Neuronal stem cell (in vitro differentiated cells): Measurements from ENCODE around the gene LRRC27.
A peak's percentile ranks its signal among the peaks of the same experiment; 100 is the strongest.

Experiments used
- DNase-seq: peaks from one replicate; pipeline ENCODE4 v3.0.0-alpha.2; 2013; ENCODE audit warnings: low spot score
- H2AFZ ChIP-seq: one replicate; pipeline ENCODE4 v1.6.1; 2013; ENCODE audit warnings: mild to moderate bottlenecking, low read length, inconsistent platforms
- H2AK5ac ChIP-seq: 2 replicates; pipeline ENCODE4 v1.6.1; 2013; ENCODE audit warnings: low read depth, mild to moderate bottlenecking, inconsistent platforms, low read length, moderate library complexity, mixed read lengths
- H2BK120ac ChIP-seq: 2 replicates; pipeline ENCODE4 v1.6.1; 2013; ENCODE audit warnings: low read depth, mild to moderate bottlenecking, inconsistent platforms, low read length, moderate library complexity, mixed read lengths
- H2BK12ac ChIP-seq: one replicate; pipeline ENCODE4 v1.6.1; 2013; ENCODE audit warnings: low read length, inconsistent platforms
- H2BK15ac ChIP-seq: 2 replicates; pipeline ENCODE4 v1.6.1; 2013; ENCODE audit warnings: mild to moderate bottlenecking, low read length, inconsistent platforms, mixed read lengths
- H2BK5ac ChIP-seq: one replicate; pipeline ENCODE4 v1.6.1; 2013; ENCODE audit warnings: inconsistent platforms, mild to moderate bottlenecking, low read length, moderate library complexity
- H3K14ac ChIP-seq: one replicate; pipeline ENCODE4 v1.6.1; 2013; ENCODE audit warnings: low read length, inconsistent platforms
- H3K18ac ChIP-seq: 2 replicates; pipeline ENCODE4 v1.6.1; 2013; ENCODE audit warnings: low read length, inconsistent platforms
- H3K23ac ChIP-seq: 2 replicates; pipeline ENCODE4 v1.6.1; 2013; ENCODE audit warnings: low read depth, mild to moderate bottlenecking, mixed read lengths, low read length, inconsistent platforms; ENCODE audit not compliant: poor library complexity
- H3K27ac ChIP-seq: replicated peaks from 3 replicates; pipeline ENCODE4 v1.5.1; 2013; ENCODE audit warnings: low read length, inconsistent platforms
- H3K27me3 ChIP-seq, 3 experiments: 2 replicates each; pipeline ENCODE4 v1.6.1; 2013; ENCODE audit warnings: low read length in 3 of 3, mild to moderate bottlenecking in 2 of 3, inconsistent platforms in 1 of 3, low read depth in 1 of 3, mixed read lengths in 1 of 3, moderate library complexity in 1 of 3; ENCODE audit not compliant: control insufficient read depth in 3 of 3, insufficient read depth in 3 of 3
- H3K36me3 ChIP-seq, 2 donors: replicated peaks in 1 of 2; 2 replicates each; pipeline ENCODE4 v1.6.1; 2013; ENCODE audit warnings: low read length in 2 of 2; ENCODE audit not compliant: control insufficient read depth in 2 of 2, insufficient read depth in 2 of 2
- H3K4ac ChIP-seq: 2 replicates; pipeline ENCODE4 v1.6.1; 2013; ENCODE audit warnings: inconsistent platforms, mild to moderate bottlenecking, low read length, moderate library complexity
- H3K4me1 ChIP-seq, 2 donors: 1 replicate in 1 of 2; 2 replicates in 1 of 2; pipeline ENCODE4 v1.6.1; 2013; ENCODE audit warnings: low read length in 2 of 2, low read depth in 1 of 2; ENCODE audit not compliant: control insufficient read depth in 2 of 2, insufficient read depth in 1 of 2
- H3K4me2 ChIP-seq: one replicate; pipeline ENCODE4 v1.6.1; 2013; ENCODE audit warnings: mild to moderate bottlenecking, low read length, inconsistent platforms; ENCODE audit not compliant: insufficient read depth, poor library complexity, severe bottlenecking
- H3K4me3 ChIP-seq, 2 donors: 2 replicates each; pipeline ENCODE4 v1.5.1; 2013; ENCODE audit warnings: low read length in 2 of 2, mild to moderate bottlenecking in 2 of 2, inconsistent platforms in 1 of 2, moderate library complexity in 1 of 2
- H3K79me1 ChIP-seq: one replicate; pipeline ENCODE4 v1.6.1; 2013; ENCODE audit warnings: low read depth, mild to moderate bottlenecking, inconsistent platforms, low read length, moderate library complexity
- H3K9ac ChIP-seq: one replicate; pipeline ENCODE4 v1.6.1; 2013; ENCODE audit warnings: mild to moderate bottlenecking, low read depth, low read length, inconsistent platforms; ENCODE audit not compliant: poor library complexity
- H3K9me3 ChIP-seq, 2 donors: replicated peaks in 1 of 2; 2 replicates each; pipeline versions ENCODE3 to v1.6.1; 2013; ENCODE audit warnings: low read length in 2 of 2, mild to moderate bottlenecking in 2 of 2, inconsistent platforms in 1 of 2, low read depth in 1 of 2, mixed read lengths in 1 of 2, moderate library complexity in 1 of 2; ENCODE audit not compliant: control insufficient read depth in 2 of 2, insufficient read depth in 1 of 2
- H4K8ac ChIP-seq: one replicate; pipeline ENCODE4 v1.6.1; 2013; ENCODE audit warnings: low read depth, mild to moderate bottlenecking, inconsistent platforms, low read length, moderate library complexity
- H4K91ac ChIP-seq: one replicate; pipeline ENCODE4 v1.6.1; 2013; ENCODE audit warnings: low read length, low read depth, mild to moderate bottlenecking, inconsistent platforms; ENCODE audit not compliant: poor library complexity
- WGBS, 2 donors: extraction: QIAGEN DNeasy Blood & Tissue Kit; methylation state at CpG; one replicate each; pipeline ENCODE4 v1.1.7; 2013; ENCODE audit warnings: missing lambda C conversion rate in 2 of 2, mixed read lengths in 1 of 2; ENCODE audit not compliant: insufficient read length in 2 of 2, insufficient replicate concordance in 1 of 2; ENCODE audit errors: extremely low coverage in 2 of 2; 5-methylcytosine and 5-hydroxymethylcytosine counted together

Gene LRRC27

DNA sequence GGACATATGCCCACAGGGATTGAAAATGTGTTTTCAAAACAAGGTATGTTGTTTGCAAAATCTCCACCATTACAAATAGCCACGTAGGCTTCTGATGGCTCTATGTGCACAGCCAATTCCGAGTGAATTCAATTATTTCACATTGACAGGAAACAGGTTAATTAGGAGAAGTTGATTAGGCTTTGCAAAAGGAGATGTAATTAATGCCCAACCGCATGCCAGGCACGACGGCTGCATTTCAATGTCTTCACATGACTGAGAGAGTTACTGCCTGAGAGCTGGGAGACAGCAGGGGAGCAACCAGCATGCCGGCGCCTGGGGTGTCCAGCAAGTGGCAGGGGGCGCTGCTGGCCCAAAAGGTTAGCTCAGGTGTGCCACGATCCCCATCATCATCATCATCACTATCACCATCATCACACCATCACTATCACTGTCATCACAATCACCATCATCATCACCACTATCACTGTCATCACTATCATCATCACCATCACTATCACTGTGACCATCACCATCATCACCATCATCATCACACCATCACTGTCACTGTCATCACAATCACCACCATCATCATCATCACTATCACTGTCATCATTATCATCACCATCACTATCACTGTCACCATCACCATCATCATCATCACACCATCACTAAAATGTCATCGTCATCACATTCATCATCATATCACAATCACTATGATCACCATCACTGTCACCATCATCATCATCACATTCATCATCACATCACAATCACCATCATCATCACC lies 95.2 kb downstream of the LRRC27 start:
- Histone ChIP-seq H2BK15ac (no peak overlapping the region), H2BK12ac (no peak overlapping the region), H4K8ac (no peak overlapping the region), H3K27me3 (peaks cover 0 to 1% (median 0%) of the 10 kb centered on the region in 3 experiments), H4K91ac (no peak overlapping the region), H3K4ac (no peak overlapping the region), H3K9ac (peak overlapping the region; percentile 31), H3K18ac (no peak overlapping the region), H3K79me1 (peaks cover 7% of the 10 kb centered on the region), H3K4me1 (peaks cover 0 to 12% of the 10 kb centered on the region in 2 donors), H2BK5ac (no peak overlapping the region), H3K9me3 (peaks cover 0 to 7% of the 10 kb centered on the region in 2 donors), H3K36me3 (peaks cover 0 to 3% of the 10 kb centered on the region in 2 donors), H3K4me3 (no peak overlapping the region), H2AFZ (no peak overlapping the region), H2AK5ac (no peak overlapping the region), H2BK120ac (no peak overlapping the region), H3K14ac (no peak overlapping the region), H3K23ac (no peak overlapping the region), H3K27ac (no peak overlapping the region), H3K4me2 (no peak overlapping the region)
- no peak for DNase-seq
- 100% methylated on average over 1 of the region's 10 CpGs; no CpG with 5 or more reads in 1 of the 2 donors for WGBS, 2 donors

DNA sequence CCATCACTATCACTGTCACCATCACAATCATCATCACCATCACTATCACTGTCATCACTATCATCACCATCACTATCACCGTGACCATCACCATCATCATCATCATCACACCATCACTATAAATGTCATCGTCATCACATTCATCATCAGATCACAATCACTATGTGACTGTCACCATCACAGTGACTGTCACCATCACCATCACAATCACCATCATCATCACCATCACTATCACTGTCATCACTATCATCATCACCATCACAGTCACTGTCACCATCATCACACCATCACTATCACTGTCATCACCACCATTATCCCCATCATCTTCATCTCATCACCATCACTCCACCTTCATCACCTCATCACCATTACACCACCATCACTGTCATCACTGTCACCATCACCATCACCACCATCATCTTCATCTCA lies 96.0 kb downstream of the LRRC27 start:
- H2BK12ac ChIP-seq, result no peak overlapping the region
- no peak overlapping the region for H3K27ac ChIP-seq
- no peak overlapping the region for H2AFZ ChIP-seq
- DNase-seq, result no peak
- H4K8ac ChIP-seq, result no peak overlapping the region
- no peak overlapping the region for H4K91ac ChIP-seq
- peaks cover 7% of the 10 kb centered on the region for H3K79me1 ChIP-seq
- no peak overlapping the region for H2BK5ac ChIP-seq
- no peak overlapping the region for H3K14ac ChIP-seq
- no CpG with 5 or more reads among the region's 2 CpGs for WGBS, 2 donors
- H3K4me2 ChIP-seq, result no peak overlapping the region
- H3K18ac ChIP-seq, result no peak overlapping the region
- H2AK5ac ChIP-seq, result no peak overlapping the region
- no peak overlapping the region for H2BK120ac ChIP-seq
- no peak overlapping the region for H3K4me3 ChIP-seq
- peaks cover 0 to 11% of the 10 kb centered on the region in 2 donors for H3K4me1 ChIP-seq
- no peak overlapping the region for H3K4ac ChIP-seq
- no peak overlapping the region for H2BK15ac ChIP-seq
- peaks cover 0 to 1% (median 0%) of the 10 kb centered on the region in 3 experiments for H3K27me3 ChIP-seq
- no peak overlapping the region for H3K9ac ChIP-seq
- peaks cover 0 to 7% of the 10 kb centered on the region in 2 donors for H3K9me3 ChIP-seq
- H3K23ac ChIP-seq, result no peak overlapping the region
- H3K36me3 ChIP-seq, result peaks cover 0 to 3% of the 10 kb centered on the region in 2 donors

DNA sequence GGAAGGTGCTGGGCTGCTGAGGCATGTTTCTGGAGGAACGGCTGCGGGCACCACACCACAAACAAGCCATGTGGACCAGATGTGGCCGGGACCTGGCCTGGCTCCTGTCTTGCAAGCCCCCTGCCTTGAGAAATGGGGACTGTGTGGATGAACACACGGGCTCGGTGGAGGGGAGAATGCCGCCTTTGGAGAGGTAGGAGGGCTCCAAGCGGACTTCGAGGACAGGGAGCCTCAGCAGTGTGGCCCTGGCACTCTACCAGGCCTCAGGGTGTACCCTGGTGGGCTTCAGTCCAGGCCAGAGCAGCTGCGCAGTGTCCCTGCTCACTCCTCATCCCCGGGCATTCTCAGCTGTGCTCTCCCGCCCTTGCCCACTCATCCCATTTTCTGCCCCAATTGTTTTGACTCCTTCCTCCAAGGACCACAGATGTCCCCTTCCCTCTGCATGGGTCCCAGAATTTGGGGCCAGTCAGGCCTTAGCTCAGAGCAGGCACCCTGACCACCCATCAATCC lies 96.5 kb downstream of the LRRC27 start:
- no peak overlapping the region for H4K91ac ChIP-seq
- H3K36me3 ChIP-seq, result peaks cover 0 to 3% of the 10 kb centered on the region in 2 donors
- peaks cover 7% of the 10 kb centered on the region for H3K79me1 ChIP-seq
- H2BK120ac ChIP-seq, result no peak overlapping the region
- no peak overlapping the region for H4K8ac ChIP-seq
- no CpG with 5 or more reads among the region's 11 CpGs for WGBS, 2 donors
- H3K4ac ChIP-seq, result no peak overlapping the region
- no peak overlapping the region for H3K14ac ChIP-seq
- no peak overlapping the region for H2BK12ac ChIP-seq
- H3K23ac ChIP-seq, result no peak overlapping the region
- peaks cover 0 to 11% of the 10 kb centered on the region in 2 donors for H3K4me1 ChIP-seq
- H2AFZ ChIP-seq, result no peak overlapping the region
- peaks cover 0 to 7% of the 10 kb centered on the region in 2 donors for H3K9me3 ChIP-seq
- H3K27me3 ChIP-seq, result peaks cover 0 to 1% (median 0%) of the 10 kb centered on the region in 3 experiments
- no peak overlapping the region for H2BK15ac ChIP-seq
- no peak overlapping the region for H3K27ac ChIP-seq
- H3K9ac ChIP-seq, result no peak overlapping the region
- H3K4me3 ChIP-seq, result no peak overlapping the region
- H2BK5ac ChIP-seq, result no peak overlapping the region
- no peak overlapping the region for H2AK5ac ChIP-seq
- no peak overlapping the region for H3K18ac ChIP-seq
- DNase-seq, result no peak
- no peak overlapping the region for H3K4me2 ChIP-seq
